GM18517 (cell line): ENCODE results near the gene CALCB.

ENCODE experiments used
- ATAC-seq: cut with Tn5 transposase; IDR thresholded peaks from one replicate; pipeline ENCODE4 v1.9.1; 2021; ENCODE audit warnings: mild to moderate bottlenecking, moderate library complexity; ENCODE audit not compliant: unreplicated experiment

The CALCB gene

GRCh38 chr11:15117751-15118150, 44.4 kb downstream of the CALCB start:
- no peak for ATAC-seq

- ATAC-seq = no peak
Measured at GRCh38 chr11:15118431-15118830, 45.0 kb downstream of the CALCB start.

- no peak for ATAC-seq
Measured at GRCh38 chr11:15119352-15119751, 46.0 kb downstream of the CALCB start.

GRCh38 chr11:15119826-15120225, 46.4 kb downstream of the CALCB start:
- no peak for ATAC-seq

- ATAC-seq = no peak
Measured at GRCh38 chr11:15123849-15124248, 50.5 kb downstream of the CALCB start.

- ATAC-seq = no peak
Measured at GRCh38 chr11:15124528-15124927, 51.1 kb downstream of the CALCB start.

GRCh38 chr11:15127341-15127740, 53.9 kb downstream of the CALCB start:
- ATAC-seq = no peak
